ENCODE data around the gene DMAC2L.

The DMAC2L gene

GRCh38 chr14:50347521-50347920 lies 35.4 kb downstream of the DMAC2L start:
- H2BK120ac ChIP-seq (ENCODE audit: insufficient read depth, low read length, poor library complexity) = no peak overlapping the region

GRCh38 chr14:50348933-50349332 lies 36.8 kb downstream of the DMAC2L start:
- Histone ChIP-seq H3K4ac (ENCODE audit: low read depth, low read length) (no peak overlapping the region), H3K79me1 (ENCODE audit: low read length) (no peaks in the 10 kb centered on the region), H3K14ac (ENCODE audit: low read length) (no peak overlapping the region), H3K9ac (ENCODE audit: low read length) (no peak overlapping the region), H2AK5ac (ENCODE audit: low read length) (no peak overlapping the region), H3K4me2 (ENCODE audit: low read length) (no peak overlapping the region), H3K36me3 (ENCODE audit: control insufficient read depth in 1 of 2, insufficient read depth in 2 of 2, low read length in 2 of 2) (no peaks in the 10 kb centered on the region), H3K27me3 (ENCODE audit: insufficient read depth, low read length) (no peaks in the 10 kb centered on the region), H4K8ac (ENCODE audit: low read depth, low read length) (no peak overlapping the region), H2BK5ac (ENCODE audit: low read depth, low read length, poor library complexity) (no peak overlapping the region), H3K23ac (ENCODE audit: low read length) (no peak overlapping the region), H2AFZ (ENCODE audit: insufficient read depth, low read length, poor library complexity) (no peak overlapping the region), H3K9me3 (ENCODE audit: insufficient read depth, low read depth, low read length) (no peaks in the 10 kb centered on the region), H3K4me1 (ENCODE audit: control insufficient read depth in 1 of 2, insufficient read depth in 2 of 2, low read length in 2 of 2) (peaks cover 0 to 4% of the 10 kb centered on the region in 2 experiments), H3K18ac (ENCODE audit: low read length) (no peak overlapping the region), H2BK12ac (ENCODE audit: low read length) (no peak overlapping the region), H3K79me2 (ENCODE audit: control insufficient read depth, insufficient read depth, low read length, poor library complexity) (no peaks in the 10 kb centered on the region), H2BK120ac (ENCODE audit: insufficient read depth, low read length, poor library complexity) (no peak overlapping the region), H3K4me3 (ENCODE audit: low read depth, low read length) (no peak overlapping the region), H4K91ac (ENCODE audit: low read depth, low read length) (no peak overlapping the region), H3K27ac (ENCODE audit: low read depth, low read length) (no peak overlapping the region), H4K12ac (ENCODE audit: low read depth, low read length) (no peak overlapping the region)
- DNase-seq = no peak

More at GRCh38 chr14:50347521-50347920, 35.4 kb downstream of the DMAC2L start:
- Histone ChIP-seq H3K9ac (ENCODE audit: low read length) (no peak overlapping the region), H3K27me3 (ENCODE audit: insufficient read depth, low read length) (no peaks in the 10 kb centered on the region), H4K12ac (ENCODE audit: low read depth, low read length) (no peak overlapping the region), H2AK5ac (ENCODE audit: low read length) (no peak overlapping the region), H2BK12ac (ENCODE audit: low read length) (peak overlapping the region; percentile 83), H2BK5ac (ENCODE audit: low read depth, low read length, poor library complexity) (no peak overlapping the region), H3K9me3 (ENCODE audit: insufficient read depth, low read depth, low read length) (no peaks in the 10 kb centered on the region), H3K4me2 (ENCODE audit: low read length) (peak overlapping the region; percentile 32), H3K36me3 (ENCODE audit: control insufficient read depth in 1 of 2, insufficient read depth in 2 of 2, low read length in 2 of 2) (no peaks in the 10 kb centered on the region), H3K4me1 (ENCODE audit: control insufficient read depth in 1 of 2, insufficient read depth in 2 of 2, low read length in 2 of 2) (peaks cover 0 to 4% of the 10 kb centered on the region in 2 experiments), H3K14ac (ENCODE audit: low read length) (no peak overlapping the region), H3K79me1 (ENCODE audit: low read length) (no peaks in the 10 kb centered on the region), H3K18ac (ENCODE audit: low read length) (no peak overlapping the region), H3K27ac (ENCODE audit: low read depth, low read length) (no peak overlapping the region), H4K91ac (ENCODE audit: low read depth, low read length) (no peak overlapping the region), H3K4ac (ENCODE audit: low read depth, low read length) (no peak overlapping the region), H3K23ac (ENCODE audit: low read length) (no peak overlapping the region), H3K4me3 (ENCODE audit: low read depth, low read length) (no peak overlapping the region), H3K79me2 (ENCODE audit: control insufficient read depth, insufficient read depth, low read length, poor library complexity) (no peaks in the 10 kb centered on the region), H4K8ac (ENCODE audit: low read depth, low read length) (no peak overlapping the region), H2AFZ (ENCODE audit: insufficient read depth, low read length, poor library complexity) (no peak overlapping the region)
- peak in 1 of 2 donors; percentile 56 for DNase-seq
- WGBS (ENCODE audit: extremely low coverage, insufficient coverage, insufficient read length) = no CpG with 5 or more reads among the region's 1 CpG

DNA sequence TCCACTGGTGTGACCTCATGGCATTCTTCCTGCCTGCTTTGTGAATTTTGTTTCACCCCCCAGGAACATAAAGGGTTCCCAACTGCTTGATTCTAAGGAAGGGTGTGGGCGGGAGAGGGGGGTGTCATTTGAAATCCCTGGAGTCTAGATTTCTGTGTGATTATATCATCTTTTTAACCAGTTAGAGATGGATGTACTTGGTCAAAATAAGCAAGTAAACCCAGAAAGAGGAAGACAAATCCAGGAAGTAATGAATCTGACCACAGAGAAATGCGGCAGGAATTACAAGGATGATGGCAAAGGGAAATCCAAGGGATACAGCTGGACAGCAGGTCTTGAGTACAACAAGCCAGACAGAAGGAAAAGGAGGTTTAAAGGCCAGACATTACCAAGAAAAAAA lies 38.9 kb downstream of the DMAC2L start:
- DNase-seq = no peak
- no peak overlapping the region for H2AK5ac ChIP-seq (ENCODE audit: low read length)

DNA sequence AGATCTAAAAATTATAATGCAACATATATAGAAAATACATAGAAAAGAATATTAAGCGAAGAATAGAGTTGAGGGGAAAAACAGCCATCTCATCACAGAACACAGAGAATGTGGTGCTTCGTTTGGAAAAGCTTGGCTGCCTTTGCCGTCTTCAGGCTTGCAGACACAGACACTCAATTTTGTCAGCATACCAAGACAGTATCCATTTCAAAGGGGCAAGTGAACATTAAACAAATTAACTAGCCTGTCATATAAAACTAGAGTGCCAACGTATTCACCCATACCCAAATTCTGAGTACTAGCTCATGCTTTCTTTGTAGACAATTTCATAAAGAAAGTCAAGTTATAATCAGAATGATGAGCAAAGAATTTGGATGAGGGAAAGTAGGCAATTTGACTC lies 40.5 kb downstream of the DMAC2L start:
- no peaks in the 10 kb centered on the region for H3K36me3 ChIP-seq (ENCODE audit: control insufficient read depth in 1 of 2, insufficient read depth in 2 of 2, low read length in 2 of 2)
- no peak overlapping the region for H3K27ac ChIP-seq (ENCODE audit: low read depth, low read length)
- H3K79me2 ChIP-seq (ENCODE audit: control insufficient read depth, insufficient read depth, low read length, poor library complexity) = no peaks in the 10 kb centered on the region
- DNase-seq = no peak
- no peaks in the 10 kb centered on the region for H3K27me3 ChIP-seq (ENCODE audit: insufficient read depth, low read length)
- H4K91ac ChIP-seq (ENCODE audit: low read depth, low read length) = no peak overlapping the region
- no peak overlapping the region for H3K14ac ChIP-seq (ENCODE audit: low read length)
- H3K4me1 ChIP-seq (ENCODE audit: control insufficient read depth in 1 of 2, insufficient read depth in 2 of 2, low read length in 2 of 2) = peaks cover 0 to 2% of the 10 kb centered on the region in 2 experiments
- no peaks in the 10 kb centered on the region for H3K9me3 ChIP-seq (ENCODE audit: insufficient read depth, low read depth, low read length)
- WGBS (ENCODE audit: extremely low coverage, insufficient coverage, insufficient read length) = no CpG with 5 or more reads among the region's 4 CpGs
- H2BK120ac ChIP-seq (ENCODE audit: insufficient read depth, low read length, poor library complexity) = no peak overlapping the region
- no peak overlapping the region for H2AFZ ChIP-seq (ENCODE audit: insufficient read depth, low read length, poor library complexity)
- H3K4me2 ChIP-seq (ENCODE audit: low read length) = no peak overlapping the region
- H3K18ac ChIP-seq (ENCODE audit: low read length) = no peak overlapping the region
- no peak overlapping the region for H3K9ac ChIP-seq (ENCODE audit: low read length)
- no peak overlapping the region for H3K23ac ChIP-seq (ENCODE audit: low read length)
- no peak overlapping the region for H2AK5ac ChIP-seq (ENCODE audit: low read length)
- no peak overlapping the region for H4K12ac ChIP-seq (ENCODE audit: low read depth, low read length)
- H3K4me3 ChIP-seq (ENCODE audit: low read depth, low read length) = no peak overlapping the region
- no peaks in the 10 kb centered on the region for H3K79me1 ChIP-seq (ENCODE audit: low read length)
- H4K8ac ChIP-seq (ENCODE audit: low read depth, low read length) = no peak overlapping the region
- no peak overlapping the region for H3K4ac ChIP-seq (ENCODE audit: low read depth, low read length)
- H2BK12ac ChIP-seq (ENCODE audit: low read length) = no peak overlapping the region
- H2BK5ac ChIP-seq (ENCODE audit: low read depth, low read length, poor library complexity) = no peak overlapping the region

More for the DNA sequence above, 38.9 kb downstream of the DMAC2L start:
- no peak overlapping the region for H3K4ac ChIP-seq (ENCODE audit: low read depth, low read length)
- no peak overlapping the region for H4K8ac ChIP-seq (ENCODE audit: low read depth, low read length)
- H3K4me2 ChIP-seq (ENCODE audit: low read length) = no peak overlapping the region
- H2AFZ ChIP-seq (ENCODE audit: insufficient read depth, low read length, poor library complexity) = no peak overlapping the region
- H2BK5ac ChIP-seq (ENCODE audit: low read depth, low read length, poor library complexity) = no peak overlapping the region
- no peaks in the 10 kb centered on the region for H3K9me3 ChIP-seq (ENCODE audit: insufficient read depth, low read depth, low read length)
- no peak overlapping the region for H3K27ac ChIP-seq (ENCODE audit: low read depth, low read length)
- no peak overlapping the region for H2BK120ac ChIP-seq (ENCODE audit: insufficient read depth, low read length, poor library complexity)
- H3K4me3 ChIP-seq (ENCODE audit: low read depth, low read length) = no peak overlapping the region
- no peak overlapping the region for H3K18ac ChIP-seq (ENCODE audit: low read length)
- no peak overlapping the region for H4K12ac ChIP-seq (ENCODE audit: low read depth, low read length)
- no peaks in the 10 kb centered on the region for H3K79me1 ChIP-seq (ENCODE audit: low read length)
- H3K79me2 ChIP-seq (ENCODE audit: control insufficient read depth, insufficient read depth, low read length, poor library complexity) = no peaks in the 10 kb centered on the region
- no peak overlapping the region for H4K91ac ChIP-seq (ENCODE audit: low read depth, low read length)
- no peak overlapping the region for H3K23ac ChIP-seq (ENCODE audit: low read length)
- no peaks in the 10 kb centered on the region for H3K36me3 ChIP-seq (ENCODE audit: control insufficient read depth in 1 of 2, insufficient read depth in 2 of 2, low read length in 2 of 2)
- no peaks in the 10 kb centered on the region for H3K27me3 ChIP-seq (ENCODE audit: insufficient read depth, low read length)
- no peak overlapping the region for H3K14ac ChIP-seq (ENCODE audit: low read length)
- no peak overlapping the region for H3K9ac ChIP-seq (ENCODE audit: low read length)
- WGBS (ENCODE audit: extremely low coverage, insufficient coverage, insufficient read length) = no CpG with 5 or more reads among the region's 2 CpGs
- peaks cover 0 to 4% of the 10 kb centered on the region in 2 experiments for H3K4me1 ChIP-seq (ENCODE audit: control insufficient read depth in 1 of 2, insufficient read depth in 2 of 2, low read length in 2 of 2)
- H2BK12ac ChIP-seq (ENCODE audit: low read length) = no peak overlapping the region
